Ovary (tissue), 3 donors: ENCODE measurements around the gene DNASE2.

Experiments used
- POLR2A ChIP-seq: fragments of 450-650 bp; IDR thresholded peaks from one replicate; pipeline ENCODE4 v1.6.1; 2017; ENCODE audit warnings: antibody characterized with exemption, mild to moderate bottlenecking, moderate library complexity
- TF ChIP-seq, protein P1 (sequence below), 3 donors: fragments of 450-650 bp in 2 of 3; fragments of 200-600 bp in 1 of 3; IDR thresholded peaks; one replicate each; pipeline versions ENCODE4 v1.5.1 to v1.8.0; 2016 to 2022; ENCODE audit warnings: antibody characterized with exemption in 3 of 3, mild to moderate bottlenecking in 1 of 3
- donor health status: DM: no; HTN: no; CAD: no.

- no peak for TF ChIP-seq POLR2A
- TF ChIP-seq, protein P1, sequence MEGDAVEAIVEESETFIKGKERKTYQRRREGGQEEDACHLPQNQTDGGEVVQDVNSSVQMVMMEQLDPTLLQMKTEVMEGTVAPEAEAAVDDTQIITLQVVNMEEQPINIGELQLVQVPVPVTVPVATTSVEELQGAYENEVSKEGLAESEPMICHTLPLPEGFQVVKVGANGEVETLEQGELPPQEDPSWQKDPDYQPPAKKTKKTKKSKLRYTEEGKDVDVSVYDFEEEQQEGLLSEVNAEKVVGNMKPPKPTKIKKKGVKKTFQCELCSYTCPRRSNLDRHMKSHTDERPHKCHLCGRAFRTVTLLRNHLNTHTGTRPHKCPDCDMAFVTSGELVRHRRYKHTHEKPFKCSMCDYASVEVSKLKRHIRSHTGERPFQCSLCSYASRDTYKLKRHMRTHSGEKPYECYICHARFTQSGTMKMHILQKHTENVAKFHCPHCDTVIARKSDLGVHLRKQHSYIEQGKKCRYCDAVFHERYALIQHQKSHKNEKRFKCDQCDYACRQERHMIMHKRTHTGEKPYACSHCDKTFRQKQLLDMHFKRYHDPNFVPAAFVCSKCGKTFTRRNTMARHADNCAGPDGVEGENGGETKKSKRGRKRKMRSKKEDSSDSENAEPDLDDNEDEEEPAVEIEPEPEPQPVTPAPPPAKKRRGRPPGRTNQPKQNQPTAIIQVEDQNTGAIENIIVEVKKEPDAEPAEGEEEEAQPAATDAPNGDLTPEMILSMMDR (IDR thresholded peaks at IDR 0.05) = no peak
Measured at GRCh38 chr19:12872255-12872654, 9.0 kb downstream of the DNASE2 start.
